Loucy (cell line): ENCODE data around the gene GIMAP5.
"Not testable (repeated sequence)": the region's sequence is repeated elsewhere in the genome, so short reads cannot be mapped to it uniquely, and the experiment has no call there.

Experiments used
- CTCF ChIP-seq: fragments of 200-600 bp; sonication (generic); conservative IDR thresholded peaks from 2 replicates; pipeline ENCODE4 v1.5.1; 2014; ENCODE audit warnings: mild to moderate bottlenecking, antibody characterized with exemption, low read length
- EZH2phosphoT487 ChIP-seq: fragments of 200-600 bp; IDR thresholded peaks from 2 replicates; pipeline ENCODE4 v1.6.1; 2018; ENCODE audit warnings: antibody characterized with exemption, mild to moderate bottlenecking, moderate library complexity, borderline replicate concordance

- not testable (repeated sequence) for TF ChIP-seq CTCF, EZH2phosphoT487
Observed at GRCh38 chr7:150774131-150774530, 36.9 kb downstream of the GIMAP5 start.
